Mononuclear cell (primary cell): ENCODE measurements around the gene NFAT5. TPM values are rescaled to one million over a fixed set of nuclear protein-coding genes. Genes with fewer than 3 reads are reported as not detected.

ENCODE experiments used
- H3K27me3 ChIP-seq: 2 replicates; pipeline ENCODE4 v1.6.0; 2011; ENCODE audit warnings: low read length, control low read depth; ENCODE audit not compliant: insufficient read depth
- H3K4me1 ChIP-seq: 2 replicates; pipeline ENCODE4 v1.5.1; 2011; ENCODE audit warnings: mild to moderate bottlenecking, low read length, control low read depth; ENCODE audit not compliant: insufficient read depth
- H3K4me3 ChIP-seq: 2 replicates; pipeline ENCODE4 v1.5.1; 2011; ENCODE audit warnings: mild to moderate bottlenecking, low read length, moderate library complexity
- H3K9me3 ChIP-seq: 2 replicates; pipeline ENCODE4 v1.5.1; 2011; ENCODE audit warnings: low read depth, mild to moderate bottlenecking, control low read depth, low read length
- total RNA-seq: library from RNA; depleted of rRNA; stranded (reverse); fragments of >200 nt; gene quantifications from one replicate; pipeline ENCODE4 v1.2.3, GENCODE V29; 2012

NFAT5 gene
- total RNA-seq, 1 donor, result 43.0 TPM

DNA sequence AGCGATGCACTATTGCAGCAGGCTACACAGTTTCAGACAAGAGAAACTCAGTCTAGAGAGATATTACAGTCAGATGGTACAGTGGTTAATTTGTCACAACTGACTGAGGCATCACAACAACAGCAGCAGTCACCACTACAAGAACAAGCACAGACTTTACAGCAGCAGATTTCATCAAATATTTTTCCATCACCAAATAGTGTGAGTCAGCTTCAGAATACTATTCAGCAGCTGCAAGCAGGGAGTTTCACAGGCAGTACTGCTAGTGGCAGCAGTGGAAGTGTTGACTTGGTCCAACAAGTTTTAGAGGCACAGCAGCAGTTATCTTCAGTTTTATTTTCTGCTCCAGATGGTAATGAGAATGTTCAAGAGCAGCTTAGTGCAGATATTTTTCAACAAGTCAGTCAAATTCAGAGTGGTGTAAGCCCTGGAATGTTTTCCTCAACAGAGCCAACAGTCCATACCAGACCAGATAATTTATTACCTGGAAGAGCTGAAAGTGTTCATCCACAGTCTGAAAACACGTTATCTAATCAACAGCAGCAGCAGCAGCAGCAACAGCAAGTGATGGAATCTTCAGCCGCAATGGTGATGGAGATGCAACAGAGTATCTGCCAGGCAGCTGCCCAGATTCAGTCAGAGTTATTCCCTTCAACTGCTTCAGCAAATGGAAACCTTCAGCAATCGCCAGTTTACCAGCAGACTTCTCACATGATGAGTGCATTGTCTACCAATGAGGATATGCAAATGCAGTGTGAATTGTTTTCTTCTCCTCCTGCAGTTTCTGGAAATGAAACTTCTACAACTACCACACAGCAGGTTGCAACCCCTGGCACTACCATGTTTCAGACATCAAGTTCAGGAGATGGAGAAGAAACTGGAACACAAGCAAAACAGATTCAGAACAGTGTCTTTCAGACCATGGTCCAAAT is 126.5 kb downstream of the NFAT5 start:
- no peaks in the 10 kb centered on the region for H3K9me3 ChIP-seq

DNA sequence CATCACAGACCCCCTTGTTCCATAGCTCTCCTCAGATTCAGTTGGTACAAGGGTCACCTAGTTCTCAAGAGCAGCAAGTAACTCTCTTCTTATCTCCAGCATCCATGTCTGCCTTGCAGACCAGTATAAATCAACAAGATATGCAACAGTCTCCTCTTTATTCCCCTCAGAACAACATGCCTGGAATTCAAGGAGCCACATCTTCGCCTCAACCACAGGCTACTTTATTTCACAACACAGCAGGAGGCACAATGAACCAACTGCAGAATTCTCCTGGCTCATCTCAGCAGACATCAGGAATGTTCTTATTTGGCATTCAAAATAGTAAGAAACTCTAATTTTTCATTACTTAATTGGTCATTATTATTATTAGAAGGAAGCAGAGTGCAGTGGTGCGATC is 128.2 kb downstream of the NFAT5 start:
- no peak overlapping the region for H3K4me3 ChIP-seq
- H3K4me1 ChIP-seq, result no peaks in the 10 kb centered on the region
- no peaks in the 10 kb centered on the region for H3K9me3 ChIP-seq
- H3K27me3 ChIP-seq, result no peaks in the 10 kb centered on the region

More for the DNA sequence above, 126.5 kb downstream of the NFAT5 start:
- H3K4me1 ChIP-seq, result no peaks in the 10 kb centered on the region
- H3K4me3 ChIP-seq, result no peak overlapping the region
- H3K27me3 ChIP-seq, result no peaks in the 10 kb centered on the region

GRCh38 chr16:69698404-69698803 is 132.6 kb downstream of the NFAT5 start:
- no peaks in the 10 kb centered on the region for H3K27me3 ChIP-seq
- H3K4me1 ChIP-seq, result no peaks in the 10 kb centered on the region
- no peaks in the 10 kb centered on the region for H3K9me3 ChIP-seq
- H3K4me3 ChIP-seq, result no peak overlapping the region

- no peak overlapping the region for H3K4me3 ChIP-seq
- no peaks in the 10 kb centered on the region for H3K9me3 ChIP-seq
- no peaks in the 10 kb centered on the region for H3K4me1 ChIP-seq
- no peaks in the 10 kb centered on the region for H3K27me3 ChIP-seq
These were observed 134.1 kb downstream of the NFAT5 start for GRCh38 chr16:69699915-69700314.

GRCh38 chr16:69701452-69701851 is 135.7 kb downstream of the NFAT5 start:
- Histone ChIP-seq H3K4me1 (no peaks in the 10 kb centered on the region), H3K9me3 (no peaks in the 10 kb centered on the region), H3K27me3 (no peaks in the 10 kb centered on the region), H3K4me3 (no peak overlapping the region)

DNA sequence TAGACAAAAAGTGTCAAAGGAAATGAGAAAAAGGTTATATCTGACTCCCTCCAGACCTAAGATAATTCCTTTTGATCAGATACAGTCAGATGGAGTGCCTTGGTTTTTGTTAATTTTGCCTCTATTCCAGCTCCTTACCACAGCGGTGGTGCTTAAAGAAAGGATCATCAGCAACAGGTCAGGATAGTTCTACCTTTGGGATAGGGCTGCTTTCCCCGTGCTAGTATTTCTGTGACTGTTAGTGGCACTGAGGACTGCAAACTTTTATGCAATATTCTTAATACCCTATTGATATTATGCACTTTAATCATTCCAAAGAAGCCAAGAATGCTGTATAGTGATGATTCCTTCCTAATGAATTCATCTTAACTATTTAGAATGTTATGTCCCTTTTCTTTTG is 136.1 kb downstream of the NFAT5 start:
- no peaks in the 10 kb centered on the region for H3K9me3 ChIP-seq
- no peaks in the 10 kb centered on the region for H3K27me3 ChIP-seq
- H3K4me3 ChIP-seq, result no peak overlapping the region
- no peaks in the 10 kb centered on the region for H3K4me1 ChIP-seq

DNA sequence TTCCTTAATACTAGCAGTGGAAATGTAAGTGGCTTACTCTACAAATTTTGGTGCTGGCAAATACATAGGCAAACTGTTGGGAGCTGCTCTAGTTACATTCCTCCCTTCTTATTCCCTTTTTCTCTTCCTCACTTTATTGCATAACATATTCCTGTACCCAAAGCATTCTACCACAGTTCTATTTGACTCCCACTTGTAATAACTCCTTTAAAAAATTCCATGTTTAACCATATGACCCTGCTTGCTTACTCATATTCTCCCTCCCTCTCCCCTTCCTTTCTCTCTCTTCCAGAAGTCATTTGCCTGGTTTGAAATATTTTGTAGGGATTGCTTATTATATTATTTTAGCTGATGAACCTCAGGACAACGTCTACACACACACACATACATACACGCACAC is 137.9 kb downstream of the NFAT5 start:
- H3K4me3 ChIP-seq, result no peak overlapping the region
- no peaks in the 10 kb centered on the region for H3K27me3 ChIP-seq
- no peaks in the 10 kb centered on the region for H3K4me1 ChIP-seq
- no peaks in the 10 kb centered on the region for H3K9me3 ChIP-seq

GRCh38 chr16:69706256-69706974 is 140.6 kb downstream of the NFAT5 start:
- Histone ChIP-seq H3K9me3 (no peaks in the 10 kb centered on the region), H3K27me3 (no peaks in the 10 kb centered on the region), H3K4me1 (no peaks in the 10 kb centered on the region), H3K4me3 (no peak overlapping the region)

DNA sequence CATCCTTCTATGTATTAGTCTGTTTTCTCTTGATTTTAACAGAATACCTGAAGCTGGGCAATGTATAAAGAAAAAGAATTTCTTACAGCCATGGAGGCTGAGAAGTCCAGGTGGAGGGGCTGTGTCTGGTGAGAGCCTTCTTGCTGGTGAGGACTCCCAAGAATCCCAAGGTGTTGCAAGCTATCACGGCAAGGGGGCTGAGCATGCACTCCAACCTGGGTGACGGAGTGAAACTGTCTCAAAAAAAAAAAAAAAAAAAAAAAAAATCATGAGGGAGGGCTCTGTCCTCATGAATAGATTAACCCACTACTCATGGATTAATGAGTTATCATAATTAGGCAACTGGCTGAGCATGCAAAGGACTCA is 141.2 kb downstream of the NFAT5 start:
- Histone ChIP-seq H3K27me3 (no peaks in the 10 kb centered on the region), H3K9me3 (no peaks in the 10 kb centered on the region), H3K4me1 (no peaks in the 10 kb centered on the region), H3K4me3 (no peak overlapping the region)

DNA sequence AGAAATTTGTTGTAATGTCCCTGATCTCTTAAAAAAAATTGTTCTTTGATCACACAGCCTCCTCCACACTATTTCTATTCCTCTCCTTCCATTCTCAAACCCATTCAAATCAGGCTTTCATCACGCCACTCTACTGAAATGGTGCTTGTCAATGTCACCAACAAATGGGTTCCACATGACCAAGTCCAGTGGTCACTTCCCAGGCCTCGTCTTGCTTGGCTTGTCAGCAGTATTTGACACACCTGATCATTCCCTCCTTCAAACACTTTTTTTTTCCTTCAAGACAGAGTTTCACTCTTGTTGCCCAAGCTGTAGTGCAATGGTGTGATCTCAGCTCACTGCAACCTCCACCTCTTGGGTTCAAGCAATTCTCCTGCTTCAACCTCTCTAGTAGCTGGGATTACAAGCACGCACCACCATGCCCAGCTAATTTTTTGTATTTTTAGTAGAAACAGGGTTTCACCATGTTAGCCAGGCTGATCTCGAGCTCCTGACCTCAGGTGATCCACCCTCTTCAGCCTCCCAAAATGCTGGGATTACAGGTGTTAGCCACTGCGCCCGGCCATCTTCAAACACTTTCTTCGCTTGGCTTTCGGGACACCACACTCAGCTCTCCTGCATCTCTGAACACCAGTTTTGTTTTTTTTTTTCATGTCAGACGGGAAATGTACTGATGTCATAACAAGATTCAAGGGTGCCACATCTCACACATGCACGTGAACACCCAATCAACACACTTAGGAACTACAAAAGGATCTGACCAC is 142.3 kb downstream of the NFAT5 start:
- no peak overlapping the region for H3K4me3 ChIP-seq
- H3K4me1 ChIP-seq, result no peaks in the 10 kb centered on the region
- H3K27me3 ChIP-seq, result no peaks in the 10 kb centered on the region
- no peaks in the 10 kb centered on the region for H3K9me3 ChIP-seq

GRCh38 chr16:69709456-69710084 is 143.8 kb downstream of the NFAT5 start:
- no peak overlapping the region for H3K4me3 ChIP-seq
- no peaks in the 10 kb centered on the region for H3K4me1 ChIP-seq
- no peaks in the 10 kb centered on the region for H3K27me3 ChIP-seq
- no peaks in the 10 kb centered on the region for H3K9me3 ChIP-seq

GRCh38 chr16:69711115-69711740 is 145.5 kb downstream of the NFAT5 start:
- H3K9me3 ChIP-seq, result no peaks in the 10 kb centered on the region
- H3K27me3 ChIP-seq, result no peaks in the 10 kb centered on the region
- H3K4me1 ChIP-seq, result no peaks in the 10 kb centered on the region
- no peak overlapping the region for H3K4me3 ChIP-seq

GRCh38 chr16:69712277-69712676 is 146.5 kb downstream of the NFAT5 start:
- Histone ChIP-seq H3K9me3 (no peaks in the 10 kb centered on the region), H3K27me3 (no peaks in the 10 kb centered on the region), H3K4me3 (no peak overlapping the region), H3K4me1 (no peaks in the 10 kb centered on the region)

DNA sequence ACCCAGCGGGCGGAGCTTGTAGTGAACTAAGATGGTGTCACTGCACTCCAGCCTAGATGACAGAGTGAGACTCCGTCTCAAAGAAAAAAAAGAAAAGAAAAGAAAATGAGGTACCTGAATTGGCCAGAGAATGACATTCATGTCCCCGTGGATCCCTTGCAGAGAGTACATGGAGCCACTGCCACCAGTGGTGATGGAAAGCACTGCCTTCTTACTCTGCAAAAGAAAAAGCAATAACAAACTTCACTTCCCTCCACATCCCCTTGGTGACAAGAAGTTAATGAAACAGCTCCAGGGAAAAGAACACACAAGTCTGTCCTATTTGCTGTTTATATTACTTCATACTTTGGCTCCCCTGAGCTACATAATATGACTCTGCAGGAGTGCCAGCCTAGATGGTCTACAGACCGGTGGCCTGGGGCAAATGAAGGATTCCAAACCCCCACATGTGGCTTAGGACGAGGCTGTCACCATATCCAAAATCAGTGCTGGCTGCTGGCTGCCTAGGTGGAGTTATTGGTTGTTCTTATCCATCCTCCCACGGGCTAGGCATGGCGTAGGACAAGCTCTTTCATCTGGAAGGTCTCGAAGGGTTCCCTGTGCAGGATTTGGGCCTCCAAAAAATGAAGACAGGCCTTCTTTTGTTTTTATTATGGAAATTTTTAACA is 147.3 kb downstream of the NFAT5 start:
- Histone ChIP-seq H3K9me3 (no peaks in the 10 kb centered on the region), H3K27me3 (no peaks in the 10 kb centered on the region), H3K4me3 (no peak overlapping the region), H3K4me1 (no peaks in the 10 kb centered on the region)
